ENCODE data around the gene SCAI.

Gene SCAI

DNA sequence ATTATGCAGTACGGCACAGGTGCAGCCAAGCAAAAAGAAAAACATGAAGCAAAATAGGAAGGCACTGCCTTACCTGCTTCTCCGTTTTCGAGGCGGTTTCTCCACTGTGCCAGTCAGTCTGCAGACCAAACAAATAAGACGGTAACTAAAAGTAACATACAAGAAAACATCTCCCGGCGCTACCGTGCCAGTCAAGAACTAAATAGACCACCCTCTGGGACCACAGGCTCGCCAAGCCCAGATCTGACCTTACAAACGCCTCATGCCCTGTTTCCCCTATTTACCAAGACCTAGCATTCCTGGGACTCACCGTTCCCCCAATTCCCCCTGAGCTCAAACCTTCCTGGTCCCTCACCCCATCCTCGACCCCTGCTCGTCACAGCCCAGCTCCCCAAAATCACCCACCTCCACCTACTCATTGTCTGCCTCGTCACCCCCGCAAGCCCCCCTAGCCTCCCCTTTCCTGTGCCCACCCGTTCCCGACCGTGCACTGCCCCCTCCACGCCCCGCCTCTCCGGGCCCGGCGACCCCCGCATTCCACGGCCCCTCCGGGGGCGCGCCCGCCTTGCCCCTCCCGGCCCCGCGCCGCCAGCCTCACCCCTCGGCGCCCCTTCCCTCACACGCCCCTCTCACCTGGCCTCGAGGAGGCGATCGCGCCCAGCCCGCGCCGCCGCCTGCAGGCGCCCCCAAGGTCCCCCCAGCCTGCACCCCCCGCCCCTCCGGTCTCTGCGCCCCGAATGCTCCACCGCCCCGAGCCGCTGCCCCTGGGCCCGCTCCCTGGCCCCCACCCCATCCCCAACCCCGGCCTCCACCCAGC lies 560 bp downstream of the SCAI start:
- Mint-ChIP-seq H3K4me1 (peaks cover 40% of the 10 kb centered on the region), H3K9me3 (no peaks in the 10 kb centered on the region)

DNA sequence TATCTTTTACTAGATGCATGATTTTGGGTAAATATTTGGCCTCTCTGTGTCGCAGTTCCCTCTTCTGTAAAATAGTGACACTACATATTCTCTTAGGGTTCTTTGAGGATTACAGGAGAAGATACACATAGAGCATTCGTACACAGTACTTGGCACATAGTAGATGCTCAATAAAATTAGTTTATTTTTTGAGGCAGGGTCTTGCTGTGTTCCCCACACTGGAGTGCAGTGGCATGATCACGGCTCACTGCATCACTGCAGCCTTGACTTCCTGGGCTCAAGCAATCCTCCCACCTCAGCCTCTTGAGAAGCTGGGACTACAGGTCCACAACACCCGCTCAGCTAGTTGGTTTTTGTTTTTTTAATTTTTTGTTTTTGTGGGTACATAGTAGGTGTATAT lies 1.6 kb downstream of the SCAI start:
- Mint-ChIP-seq H3K27me3 (no peaks in the 10 kb centered on the region), H3K27ac (ENCODE audit: low read depth) (no peak overlapping the region), H3K36me3 (ENCODE audit: insufficient read depth) (peaks cover 6% of the 10 kb centered on the region), H3K4me1 (peaks cover 41% of the 10 kb centered on the region), H3K9me3 (no peaks in the 10 kb centered on the region), H3K4me3 (peak overlapping the region; percentile 97)
- ATAC-seq (replicated peaks; ENCODE audit: extremely low read depth, poor library complexity, severe bottlenecking): no peak
- DNase-seq (ENCODE audit: low spot score in 2 of 2): no peak

More for the DNA sequence above, 560 bp downstream of the SCAI start:
- ATAC-seq (replicated peaks; ENCODE audit: extremely low read depth, poor library complexity, severe bottlenecking) (peak; percentile 8), DNase-seq (ENCODE audit: low spot score in 2 of 2) (no peak)
- Mint-ChIP-seq H3K27me3 (no peaks in the 10 kb centered on the region), H3K4me3 (peak overlapping the region; percentile 97), H3K27ac (ENCODE audit: low read depth) (peak overlapping the region; percentile 85), H3K36me3 (ENCODE audit: insufficient read depth) (peaks cover 8% of the 10 kb centered on the region)

DNA sequence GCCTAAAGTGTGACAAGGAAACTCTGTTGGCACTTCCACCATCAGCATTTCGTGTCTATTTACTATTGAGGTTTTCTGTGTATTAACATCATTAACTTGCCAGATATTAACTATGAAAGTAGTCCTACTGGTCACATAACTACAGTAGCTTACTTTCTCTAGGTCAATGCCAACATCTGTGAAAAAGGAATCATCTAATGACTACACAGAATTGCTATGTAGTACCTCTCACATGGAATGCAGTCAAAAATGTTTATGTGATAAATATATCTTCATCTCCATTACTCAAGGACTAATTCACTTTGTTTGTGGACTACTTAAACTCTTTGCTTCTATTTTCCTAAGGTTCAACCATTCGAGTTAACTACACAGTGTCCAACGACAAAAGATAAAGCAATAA lies 2.1 kb downstream of the SCAI start:
- peaks cover 41% of the 10 kb centered on the region for H3K4me1 Mint-ChIP-seq
- no peak overlapping the region for H3K27ac Mint-ChIP-seq (ENCODE audit: low read depth)
- no peaks in the 10 kb centered on the region for H3K27me3 Mint-ChIP-seq
- peaks cover 6% of the 10 kb centered on the region for H3K36me3 Mint-ChIP-seq (ENCODE audit: insufficient read depth)
- DNase-seq (ENCODE audit: low spot score in 2 of 2) (no peak), ATAC-seq (replicated peaks; ENCODE audit: extremely low read depth, poor library complexity, severe bottlenecking) (no peak)
- no peaks in the 10 kb centered on the region for H3K9me3 Mint-ChIP-seq
- H3K4me3 Mint-ChIP-seq: no peak overlapping the region

DNA sequence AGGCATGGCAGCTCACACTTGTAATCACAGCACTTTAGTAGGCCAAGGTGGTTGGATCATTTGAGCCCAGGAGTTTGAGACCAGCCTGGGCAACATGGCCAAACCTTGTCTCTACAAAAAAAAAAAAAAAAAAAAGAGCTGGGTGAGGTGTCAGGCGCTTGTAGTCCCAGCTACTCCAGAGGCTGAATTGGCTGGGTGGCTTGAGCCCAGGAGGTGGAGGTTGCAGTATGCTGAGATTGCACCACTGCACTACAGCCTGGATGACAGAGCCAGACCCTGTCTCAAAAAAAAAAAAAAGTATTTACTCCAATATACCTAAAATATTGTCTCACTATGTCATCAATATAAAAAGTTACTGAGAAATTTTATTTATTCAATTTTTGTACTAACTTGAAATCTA lies 2.8 kb downstream of the SCAI start:
- Mint-ChIP-seq H3K4me1 (peaks cover 41% of the 10 kb centered on the region), H3K4me3 (no peak overlapping the region), H3K36me3 (ENCODE audit: insufficient read depth) (peaks cover 6% of the 10 kb centered on the region), H3K27ac (ENCODE audit: low read depth) (no peak overlapping the region), H3K9me3 (no peaks in the 10 kb centered on the region), H3K27me3 (no peaks in the 10 kb centered on the region)
- ATAC-seq (replicated peaks; ENCODE audit: extremely low read depth, poor library complexity, severe bottlenecking): no peak
- DNase-seq (ENCODE audit: low spot score in 2 of 2): no peak

DNA sequence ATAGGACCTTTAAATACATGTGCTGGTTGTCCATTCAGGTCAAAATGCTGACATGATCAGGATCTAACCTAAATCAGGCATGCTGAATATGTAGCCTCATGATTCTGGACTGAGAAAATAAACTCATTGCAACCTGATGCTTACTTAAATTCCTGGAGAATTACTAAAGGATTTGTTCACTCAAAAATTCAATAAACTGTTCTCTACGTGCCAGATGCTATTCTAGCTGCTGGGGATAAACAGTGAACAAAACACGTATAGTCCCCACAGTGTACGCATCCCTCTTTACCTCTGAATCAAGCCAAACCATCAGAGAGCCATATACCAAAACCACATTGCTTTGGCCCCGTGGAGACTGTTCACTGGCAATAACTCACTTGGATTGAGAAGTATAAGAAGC lies 6.1 kb downstream of the SCAI start:
- Mint-ChIP-seq H3K27me3 (no peaks in the 10 kb centered on the region), H3K9me3 (no peaks in the 10 kb centered on the region), H3K27ac (ENCODE audit: low read depth) (no peak overlapping the region), H3K36me3 (ENCODE audit: insufficient read depth) (peaks cover 2% of the 10 kb centered on the region), H3K4me1 (peaks cover 38% of the 10 kb centered on the region), H3K4me3 (no peak overlapping the region)
- DNase-seq (ENCODE audit: low spot score in 2 of 2) (no peak), ATAC-seq (replicated peaks; ENCODE audit: extremely low read depth, poor library complexity, severe bottlenecking) (no peak)

DNA sequence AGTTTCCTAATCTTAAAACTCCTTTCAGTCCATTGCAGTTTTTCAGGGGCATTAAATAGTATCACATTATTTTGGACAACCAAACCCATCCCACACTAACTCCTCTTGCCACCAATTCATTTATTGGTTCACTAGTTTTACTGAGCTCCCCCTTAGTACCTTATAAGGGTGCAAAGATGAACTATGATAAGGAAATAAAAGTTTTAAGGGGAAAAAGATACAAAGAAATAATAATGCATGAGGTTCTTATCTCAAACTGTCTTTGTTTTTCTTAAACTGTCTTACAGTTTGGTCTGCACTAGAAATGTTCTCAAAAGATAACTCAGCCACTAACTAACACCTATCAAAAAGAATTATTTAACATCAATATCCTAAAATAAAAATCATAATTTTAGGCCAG lies 8.4 kb downstream of the SCAI start:
- H3K27me3 Mint-ChIP-seq: no peaks in the 10 kb centered on the region
- H3K9me3 Mint-ChIP-seq: no peaks in the 10 kb centered on the region
- peaks cover 28% of the 10 kb centered on the region for H3K4me1 Mint-ChIP-seq
- ATAC-seq (replicated peaks; ENCODE audit: extremely low read depth, poor library complexity, severe bottlenecking) (no peak), DNase-seq (ENCODE audit: low spot score in 2 of 2) (no peak)
- H3K36me3 Mint-ChIP-seq (ENCODE audit: insufficient read depth): no peaks in the 10 kb centered on the region
- H3K4me3 Mint-ChIP-seq: no peak overlapping the region
- no peak overlapping the region for H3K27ac Mint-ChIP-seq (ENCODE audit: low read depth)

DNA sequence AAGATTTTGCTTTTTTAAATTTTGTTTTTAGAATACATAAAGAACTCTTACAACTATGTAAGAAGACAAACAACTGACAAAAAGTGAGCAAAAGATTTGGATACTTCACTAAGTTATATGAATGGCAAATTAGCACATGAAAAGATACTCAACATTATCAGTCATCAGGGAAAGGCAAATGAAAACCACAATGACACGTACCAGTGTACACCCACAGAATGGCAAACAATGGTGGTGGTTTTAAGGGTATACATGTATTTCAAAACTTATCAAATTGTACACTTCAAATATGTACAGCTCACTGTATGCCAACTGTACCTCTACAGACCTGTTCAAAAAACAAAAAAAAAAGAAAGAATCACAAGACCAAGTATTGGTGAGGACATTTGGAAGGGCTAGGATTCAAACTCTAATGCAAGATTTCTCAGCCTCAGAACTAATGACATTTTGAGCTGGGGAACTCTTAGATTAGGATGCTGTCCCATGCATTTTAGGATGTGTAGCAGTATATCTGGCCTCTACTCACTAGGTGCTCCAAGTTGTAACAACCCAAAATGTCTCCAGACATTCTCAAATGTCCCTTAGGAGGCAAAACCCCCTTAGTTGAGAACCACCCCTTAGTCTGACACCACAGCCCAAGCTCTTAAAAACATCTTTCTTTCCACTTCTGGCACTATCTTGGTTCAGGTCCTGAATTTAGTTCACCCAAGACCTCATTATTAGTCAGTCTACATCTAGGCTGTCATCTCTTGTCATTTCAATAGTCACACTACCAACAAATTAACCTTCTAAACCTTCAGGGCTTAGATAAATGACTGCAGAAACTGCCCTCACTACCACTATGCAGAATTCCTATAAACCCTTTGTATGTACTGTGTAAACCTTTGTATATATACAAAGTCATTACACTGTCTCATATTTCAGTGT lies 9.7 kb downstream of the SCAI start:
- no peaks in the 10 kb centered on the region for H3K36me3 Mint-ChIP-seq (ENCODE audit: insufficient read depth)
- no peaks in the 10 kb centered on the region for H3K27me3 Mint-ChIP-seq
- peaks cover 17% of the 10 kb centered on the region for H3K4me1 Mint-ChIP-seq
- no peak overlapping the region for H3K4me3 Mint-ChIP-seq
- no peak overlapping the region for H3K27ac Mint-ChIP-seq (ENCODE audit: low read depth)
- DNase-seq (ENCODE audit: low spot score in 2 of 2) (no peak), ATAC-seq (replicated peaks; ENCODE audit: extremely low read depth, poor library complexity, severe bottlenecking) (no peak)
- no peaks in the 10 kb centered on the region for H3K9me3 Mint-ChIP-seq

DNA sequence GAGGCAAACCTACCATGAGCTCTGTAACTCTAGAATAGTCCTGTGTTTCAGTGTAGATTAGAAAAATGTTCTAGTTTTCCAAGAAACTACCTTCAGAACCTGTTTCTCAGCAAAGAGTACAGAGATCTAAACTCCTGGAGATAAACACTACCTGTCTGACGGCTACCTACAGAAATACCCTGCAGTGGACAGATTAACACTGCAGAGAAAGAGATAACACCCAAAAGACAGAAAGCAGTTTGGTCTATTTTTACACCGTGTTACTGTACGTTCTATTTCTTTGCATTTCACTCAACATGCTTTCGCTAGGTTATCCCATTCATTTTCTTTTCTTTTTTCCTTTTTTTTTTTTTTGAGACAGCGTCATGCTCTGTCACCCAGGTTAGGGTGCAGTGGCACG lies 11.6 kb downstream of the SCAI start:
- no peak overlapping the region for H3K27ac Mint-ChIP-seq (ENCODE audit: low read depth)

DNA sequence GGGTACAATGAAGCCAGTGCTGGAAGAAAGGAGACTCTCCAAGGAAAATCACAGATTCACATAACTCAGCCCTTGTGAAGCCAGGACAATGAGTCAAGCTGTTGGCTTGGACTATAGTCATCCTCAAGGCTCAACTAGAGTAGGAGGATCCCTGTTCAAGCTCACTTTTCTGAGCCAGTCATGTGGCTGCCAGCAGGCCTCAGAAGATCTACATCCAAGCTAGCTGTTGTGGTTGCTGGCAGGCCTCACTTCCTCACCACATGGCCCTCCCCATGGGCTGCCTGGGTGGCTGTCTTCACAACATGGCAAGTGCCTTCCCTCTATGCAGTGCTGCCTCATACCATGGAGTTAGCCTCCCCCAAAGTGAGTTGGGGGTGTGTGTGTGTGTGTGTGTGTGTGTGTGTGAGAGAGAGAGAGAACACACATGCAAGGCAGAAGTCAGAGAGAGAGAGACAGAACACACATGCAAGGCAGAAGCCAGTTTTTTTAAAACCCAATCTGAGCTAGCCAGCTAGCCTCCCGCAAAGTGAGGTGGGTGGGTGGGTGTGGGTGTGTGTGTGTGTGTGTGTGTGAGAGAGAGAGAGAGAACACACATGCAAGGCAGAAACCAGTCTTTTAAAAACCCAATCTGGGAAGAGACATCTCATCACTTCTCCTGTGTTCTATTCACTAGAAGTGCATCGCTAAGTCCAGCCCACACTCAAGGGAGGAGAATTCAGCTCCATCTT lies 17.1 kb downstream of the SCAI start:
- ATAC-seq (replicated peaks; ENCODE audit: extremely low read depth, poor library complexity, severe bottlenecking): peak; percentile 100
- Mint-ChIP-seq H3K36me3 (ENCODE audit: insufficient read depth) (peaks cover 7% of the 10 kb centered on the region), H3K27me3 (no peaks in the 10 kb centered on the region), H3K4me1 (peaks cover 26% of the 10 kb centered on the region), H3K27ac (ENCODE audit: low read depth) (peak overlapping the region; percentile 88), H3K4me3 (peak overlapping the region; percentile 69), H3K9me3 (no peaks in the 10 kb centered on the region)
- peak; percentile 53 to 82 for DNase-seq (ENCODE audit: low spot score in 2 of 2)

More for the DNA sequence above, 11.6 kb downstream of the SCAI start:
- Mint-ChIP-seq H3K27me3 (no peaks in the 10 kb centered on the region), H3K36me3 (ENCODE audit: insufficient read depth) (no peaks in the 10 kb centered on the region), H3K4me1 (peaks cover 17% of the 10 kb centered on the region), H3K4me3 (no peak overlapping the region), H3K9me3 (no peaks in the 10 kb centered on the region)
- ATAC-seq (replicated peaks; ENCODE audit: extremely low read depth, poor library complexity, severe bottlenecking) (no peak), DNase-seq (ENCODE audit: low spot score in 2 of 2) (no peak)

DNA sequence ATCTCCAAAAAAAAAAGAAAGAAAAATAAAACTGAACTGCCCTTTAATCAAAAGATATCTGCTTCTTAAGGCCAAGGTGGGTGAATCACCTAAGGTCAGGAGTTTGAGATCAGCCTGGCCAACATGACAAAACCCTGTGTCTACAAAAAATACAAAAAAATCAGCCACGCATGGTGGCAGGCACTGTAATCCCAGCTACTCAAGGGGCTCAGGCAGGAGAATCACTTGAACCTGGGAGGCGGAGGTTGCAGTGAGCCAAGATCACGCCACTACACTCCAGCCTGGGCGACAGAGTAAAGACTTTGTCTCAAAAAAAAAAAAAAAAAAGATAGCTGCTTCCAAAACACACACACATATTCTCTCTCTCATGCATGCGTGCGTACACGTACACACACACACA lies 17.8 kb downstream of the SCAI start:
- Mint-ChIP-seq H3K27me3 (no peaks in the 10 kb centered on the region), H3K9me3 (no peaks in the 10 kb centered on the region), H3K4me3 (peak overlapping the region; percentile 69), H3K27ac (ENCODE audit: low read depth) (peak overlapping the region; percentile 88), H3K4me1 (peaks cover 33% of the 10 kb centered on the region), H3K36me3 (ENCODE audit: insufficient read depth) (peaks cover 7% of the 10 kb centered on the region)
- no peak for ATAC-seq (replicated peaks; ENCODE audit: extremely low read depth, poor library complexity, severe bottlenecking)
- DNase-seq (ENCODE audit: low spot score in 2 of 2): no peak

DNA sequence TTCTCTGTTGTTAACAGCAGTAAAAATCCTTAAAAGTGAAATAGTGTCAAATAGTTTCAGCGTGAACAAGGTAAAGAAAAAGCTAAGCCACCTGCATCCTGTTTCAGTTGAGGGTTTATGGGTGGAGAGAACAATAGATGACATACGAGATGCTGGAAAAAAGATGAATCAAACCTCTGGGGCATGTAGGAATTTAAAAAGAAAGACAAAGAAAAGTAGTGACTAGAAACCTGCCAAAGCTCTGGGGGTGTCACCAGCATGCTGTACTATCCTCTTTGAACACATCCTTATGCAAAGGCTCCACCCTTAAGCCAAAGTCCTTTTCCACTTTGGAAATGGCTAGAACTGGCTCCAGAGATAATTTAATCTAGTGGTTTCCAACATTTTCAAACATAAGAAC lies 22.2 kb downstream of the SCAI start:
- H3K27ac Mint-ChIP-seq (ENCODE audit: low read depth): no peak overlapping the region
- DNase-seq (ENCODE audit: low spot score in 2 of 2): no peak
- H3K27me3 Mint-ChIP-seq: no peaks in the 10 kb centered on the region
- ATAC-seq (replicated peaks; ENCODE audit: extremely low read depth, poor library complexity, severe bottlenecking): no peak
- H3K4me1 Mint-ChIP-seq: peaks cover 24% of the 10 kb centered on the region
- H3K4me3 Mint-ChIP-seq: no peak overlapping the region
- H3K36me3 Mint-ChIP-seq (ENCODE audit: insufficient read depth): peaks cover 6% of the 10 kb centered on the region
- no peaks in the 10 kb centered on the region for H3K9me3 Mint-ChIP-seq

DNA sequence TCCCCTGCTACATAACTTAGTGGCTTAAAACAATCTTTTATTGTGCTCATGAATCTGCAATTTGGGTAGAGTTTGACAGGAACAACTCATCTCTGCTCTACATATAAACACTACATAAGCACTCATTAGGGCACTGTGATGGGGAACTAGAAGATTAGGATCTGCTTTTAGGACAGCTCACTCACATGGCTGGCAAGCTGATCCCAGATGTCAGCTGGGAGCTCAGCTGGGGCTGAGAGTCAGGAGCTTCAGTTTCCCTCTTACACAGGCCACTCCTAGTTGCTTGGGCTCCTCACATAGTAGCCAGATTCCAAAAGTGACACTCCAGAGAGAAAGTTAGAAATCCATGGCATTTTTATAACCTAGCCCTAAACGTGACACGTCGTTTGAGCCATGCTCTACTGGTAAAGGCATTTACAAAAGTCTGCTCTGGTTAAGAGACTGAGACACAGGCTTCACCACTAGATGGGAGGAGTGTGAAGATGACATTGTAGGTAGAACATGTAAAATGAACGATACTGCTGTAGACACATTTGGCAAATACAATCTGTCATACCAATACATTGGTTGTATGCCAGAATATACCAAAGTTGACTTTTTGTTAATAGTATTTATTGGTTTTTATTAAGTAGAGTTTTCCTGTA lies 23.6 kb downstream of the SCAI start:
- no peak overlapping the region for H3K4me3 Mint-ChIP-seq
- no peaks in the 10 kb centered on the region for H3K27me3 Mint-ChIP-seq
- no peaks in the 10 kb centered on the region for H3K9me3 Mint-ChIP-seq
- H3K27ac Mint-ChIP-seq (ENCODE audit: low read depth): no peak overlapping the region
- DNase-seq (ENCODE audit: low spot score in 2 of 2): no peak
- no peak for ATAC-seq (replicated peaks; ENCODE audit: extremely low read depth, poor library complexity, severe bottlenecking)
- H3K36me3 Mint-ChIP-seq (ENCODE audit: insufficient read depth): peaks cover 5% of the 10 kb centered on the region
- H3K4me1 Mint-ChIP-seq: peaks cover 17% of the 10 kb centered on the region
